HepG2 (cell line): ENCODE results near the gene POLR3E. TPM values are rescaled to one million over a fixed set of nuclear protein-coding genes. Genes with fewer than 3 reads are reported as not detected.

Experiments
- ELF3 ChIP-seq: IDR thresholded peaks from 2 replicates; pipeline ENCODE4 v1.6.1; 2016; ENCODE audit warnings: missing genetic modification reagents, missing compliant biosample characterization
- ELF4 ChIP-seq: sonication (generic); formaldehyde crosslinking; IDR thresholded peaks from 2 replicates; pipeline ENCODE4 v1.5.0; 2020; ENCODE audit warnings: missing genetic modification reagents, mild to moderate bottlenecking, moderate library complexity, borderline replicate concordance
- GPBP1L1 ChIP-seq: sonication (generic); formaldehyde crosslinking; IDR thresholded peaks from 2 replicates; pipeline ENCODE4 v1.5.0; 2020; ENCODE audit warnings: mild to moderate bottlenecking, missing genetic modification reagents
- HNRNPH1 ChIP-seq: fragments of 200-400 bp; formaldehyde crosslinking; optimal IDR thresholded peaks from 2 replicates; pipeline ENCODE3; 2017; ENCODE audit warnings: mild to moderate bottlenecking, low read depth, low read length
- HOXA5 ChIP-seq: sonication (generic); formaldehyde crosslinking; IDR thresholded peaks from 2 replicates; pipeline ENCODE4 v1.4.0; 2020; ENCODE audit warnings: missing genetic modification reagents
- KDM4B ChIP-seq: sonication (generic); formaldehyde crosslinking; IDR thresholded peaks from 2 replicates; pipeline ENCODE4 v1.4.0; 2020; ENCODE audit warnings: missing genetic modification reagents
- MAFK ChIP-seq, 2 experiments: IDR thresholded peaks in 1 of 2; conservative IDR thresholded peaks in 1 of 2; 2 replicates each; pipeline ENCODE4 v1.6.1; 2011; ENCODE audit warnings: improper control_type of control experiment in 2 of 2, low read length in 2 of 2
- NONO ChIP-seq, 2 experiments: fragments of 450-650 bp in 1 of 2; sonication (generic) in 1 of 2; formaldehyde crosslinking in 1 of 2; IDR thresholded peaks in 1 of 2; conservative IDR thresholded peaks in 1 of 2; 2 replicates each; pipeline versions ENCODE4 v1.6.1 to v1.8.0; 2017 to 2022; ENCODE audit warnings: mild to moderate bottlenecking in 1 of 2, missing genetic modification reagents in 1 of 2, moderate library complexity in 1 of 2
- PAWR ChIP-seq: sonication (generic); formaldehyde crosslinking; IDR thresholded peaks from 2 replicates; pipeline ENCODE4 v1.4.0; 2020; ENCODE audit warnings: missing genetic modification reagents, mild to moderate bottlenecking, borderline replicate concordance
- PBX3 ChIP-seq: sonication (generic); formaldehyde crosslinking; IDR thresholded peaks from 2 replicates; pipeline ENCODE4 v1.8.1; 2023; ENCODE audit warnings: missing genetic modification reagents, inconsistent platforms, borderline replicate concordance
- SALL1 ChIP-seq: sonication (generic); formaldehyde crosslinking; IDR thresholded peaks from 2 replicates; pipeline ENCODE4 v1.8.0; 2022; ENCODE audit warnings: mild to moderate bottlenecking, missing genetic modification reagents
- ZBTB20 ChIP-seq: sonication (generic); formaldehyde crosslinking; IDR thresholded peaks from 2 replicates; pipeline ENCODE4 v1.8.1; 2023; ENCODE audit warnings: missing genetic modification reagents, low read depth, mild to moderate bottlenecking, borderline replicate concordance
- ZFP36L2 ChIP-seq: sonication (generic); formaldehyde crosslinking; IDR thresholded peaks from 2 replicates; pipeline ENCODE4 v1.4.0; 2020; ENCODE audit warnings: missing genetic modification reagents
- ZFP41 ChIP-seq: sonication (generic); formaldehyde crosslinking; IDR thresholded peaks from 2 replicates; pipeline ENCODE4 v1.4.0; 2020; ENCODE audit warnings: mild to moderate bottlenecking, missing genetic modification reagents, borderline replicate concordance
- ZNF142 ChIP-seq: sonication (generic); formaldehyde crosslinking; IDR thresholded peaks from 2 replicates; pipeline ENCODE4 v1.4.0; 2020; ENCODE audit warnings: missing genetic modification reagents
- ZNF510 ChIP-seq: sonication (generic); formaldehyde crosslinking; IDR thresholded peaks from 2 replicates; pipeline ENCODE4 v1.4.0; 2020; ENCODE audit warnings: low read depth, mild to moderate bottlenecking, missing genetic modification reagents
- ZNF660 ChIP-seq: sonication (generic); formaldehyde crosslinking; IDR thresholded peaks from 2 replicates; pipeline ENCODE4 v1.5.1; 2020; ENCODE audit warnings: mild to moderate bottlenecking, low read depth, missing genetic modification reagents, borderline replicate concordance
- ZNF883 ChIP-seq: sonication (generic); formaldehyde crosslinking; IDR thresholded peaks from 2 replicates; pipeline ENCODE4 v1.5.1; 2020; ENCODE audit warnings: mild to moderate bottlenecking, missing genetic modification reagents; ENCODE audit errors: not compliant biosample characterization
- ZSCAN29 ChIP-seq: sonication (generic); formaldehyde crosslinking; conservative IDR thresholded peaks from 2 replicates; pipeline ENCODE4 v1.4.0; 2020; ENCODE audit warnings: mild to moderate bottlenecking, missing genetic modification reagents
- polyA plus RNA-seq, 8 experiments: library from polyadenylated mRNA; depleted of rRNA in 3 of 8; stranded (reverse) in 7 of 8; unstranded in 1 of 8; fragments of >200 nt; fragmentation: Illumina TruSeq in 4 of 8; extraction: Trizol in 4 of 8; gene quantifications; 2 replicates each; pipeline versions ENCODE4 v1.2.1 to v1.2.3, GENCODE V29; 2011 to 2016; ENCODE audit warnings: low read depth in 4 of 8, missing spikeins in 1 of 8, mixed read lengths in 1 of 8; ENCODE audit not compliant: insufficient read depth in 1 of 8
- total RNA-seq, 5 experiments: library from RNA; depleted of rRNA; stranded (reverse); fragments of >200 nt; fragmentation: Illumina TruSeq; extraction: Trizol; gene quantifications; 2 replicates each; pipeline ENCODE4 v1.2.3, GENCODE V29; 2016; ENCODE audit warnings: low read depth in 1 of 5

Gene POLR3E
- total and polyA plus RNA-seq, 2 of the 13 experiments (the other 11 are each of a cell fraction or from before 2014, with no cell fraction given) = 135 to 262 TPM

DNA sequence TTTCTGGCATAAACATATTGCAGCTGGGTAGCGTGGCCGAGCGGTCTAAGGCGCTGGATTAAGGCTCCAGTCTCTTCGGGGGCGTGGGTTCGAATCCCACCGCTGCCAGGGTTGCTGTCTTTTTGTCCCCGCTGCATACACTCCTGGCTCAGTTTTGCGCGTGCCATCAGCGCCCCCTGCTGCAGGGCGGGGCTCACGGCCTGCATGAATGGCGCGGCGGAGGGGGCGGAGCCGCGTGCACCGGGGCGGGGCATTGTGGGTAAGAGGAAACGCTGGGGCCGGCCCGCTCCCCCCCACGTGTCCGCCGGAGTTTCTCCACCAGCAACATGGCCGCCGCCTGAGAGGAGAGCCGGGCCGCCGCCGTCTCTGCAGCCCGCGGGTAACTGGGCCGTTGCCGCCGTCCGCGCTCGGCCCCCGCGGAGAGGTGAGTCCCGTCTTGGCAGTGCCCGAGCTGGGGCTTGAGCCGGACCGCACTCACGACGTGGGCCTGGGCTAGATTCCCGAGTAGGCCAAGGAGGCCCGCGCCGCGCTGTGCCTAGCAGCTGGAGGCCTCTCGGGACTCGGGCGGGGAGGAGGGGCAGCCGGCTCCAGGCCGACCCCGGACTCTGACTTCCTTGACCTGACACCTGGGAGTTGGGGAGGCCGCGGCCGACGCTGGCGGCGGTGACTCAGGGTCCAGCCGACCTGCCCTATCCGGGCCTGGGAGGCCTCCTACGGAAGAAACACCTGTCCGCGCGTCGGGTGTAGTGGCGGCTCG lies at the start of gene POLR3E (continued):
- TF ChIP-seq ZNF142 (CRISPR knock-in tag) = peak; percentile 82; the same call in 1 of the 2 replicates
- TF ChIP-seq ZNF883 (CRISPR knock-in tag) = peak; percentile 99
- peak; percentile 20; the same call in 1 of the 2 replicates for TF ChIP-seq PBX3 (CRISPR knock-in tag)
- TF ChIP-seq PAWR (CRISPR knock-in tag) = peak; percentile 80; the same call in 1 of the 2 replicates
- peak; percentile 92 for TF ChIP-seq ELF4 (CRISPR knock-in tag)
- TF ChIP-seq HOXA5 (CRISPR knock-in tag) = peak; percentile 88
- peak; percentile 39 for TF ChIP-seq HNRNPH1
- 0 out of 2 replicates have a peak, but pooled peaks have one; percentile 71 for TF ChIP-seq ZFP41 (CRISPR knock-in tag)
- peak; percentile 99 for TF ChIP-seq SALL1 (CRISPR knock-in tag)
- TF ChIP-seq ZNF510 = peak; percentile 99
- TF ChIP-seq ZFP36L2 = no peak; the same call in 1 of the 2 replicates
- peak; percentile 93 for TF ChIP-seq ZSCAN29 (CRISPR knock-in tag)
- TF ChIP-seq NONO (IDR thresholded peaks at IDR 0.05) = no peak
- peak; percentile 100 for TF ChIP-seq NONO (CRISPR knock-in tag; conservative IDR thresholded peaks at IDR 0.05)
- no peak for TF ChIP-seq GPBP1L1 (CRISPR knock-in tag)
- peak; percentile 98 for TF ChIP-seq ELF3 (CRISPR knock-in tag)
- peak; percentile 68 to 77; a peak in 2 of 4 replicates for TF ChIP-seq MAFK (conservative IDR thresholded peaks at IDR 0.05 in 1 of 2, IDR thresholded peaks at IDR 0.05 in 1 of 2; ENCODE audit: low read length in 2 of 2)
- TF ChIP-seq ZBTB20 (CRISPR knock-in tag) = peak; percentile 78; the same call in 1 of the 2 replicates
- TF ChIP-seq KDM4B = peak; percentile 51; the same call in 1 of the 2 replicates
- TF ChIP-seq ZNF660 (CRISPR knock-in tag) = peak; percentile 35; the same call in 1 of the 2 replicates
